ENCODE measurements around the gene PARVB.

The PARVB gene

GRCh38 chr22:44185237-44186120 lies 161.4 kb downstream of the PARVB start:
- H3K4me3 ChIP-seq (ENCODE audit: low read length), result no peak overlapping the region
- no peak for TF ChIP-seq ZNF274 (IDR thresholded peaks at IDR 0.05; ENCODE audit: low read depth, low read length)

GRCh38 chr22:44186121-44186510 lies 162.0 kb downstream of the PARVB start:
- no peak overlapping the region for H3K4me3 ChIP-seq (ENCODE audit: low read length)
- TF ChIP-seq ZNF274 (IDR thresholded peaks at IDR 0.05; ENCODE audit: low read depth, low read length), result no peak

GRCh38 chr22:44186737-44187136 lies 162.6 kb downstream of the PARVB start:
- TF ChIP-seq ZNF274 (IDR thresholded peaks at IDR 0.05; ENCODE audit: low read depth, low read length), result no peak
- no peak overlapping the region for H3K4me3 ChIP-seq (ENCODE audit: low read length)

GRCh38 chr22:44187652-44188230 lies 163.6 kb downstream of the PARVB start:
- no peak overlapping the region for H3K4me3 ChIP-seq (ENCODE audit: low read length)
- no peak for TF ChIP-seq ZNF274 (IDR thresholded peaks at IDR 0.05; ENCODE audit: low read depth, low read length)

GRCh38 chr22:44188316-44188715 lies 164.2 kb downstream of the PARVB start:
- no peak overlapping the region for H3K4me3 ChIP-seq (ENCODE audit: low read length)
- no peak for TF ChIP-seq ZNF274 (IDR thresholded peaks at IDR 0.05; ENCODE audit: low read depth, low read length)

- no peak overlapping the region for H3K4me3 ChIP-seq (ENCODE audit: low read length)
- TF ChIP-seq ZNF274 (IDR thresholded peaks at IDR 0.05; ENCODE audit: low read depth, low read length), result no peak
Observed at GRCh38 chr22:44188986-44189630, 165.0 kb downstream of the PARVB start.

- H3K4me3 ChIP-seq (ENCODE audit: low read length), result no peak overlapping the region
- TF ChIP-seq ZNF274 (IDR thresholded peaks at IDR 0.05; ENCODE audit: low read depth, low read length), result no peak
Observed at GRCh38 chr22:44190381-44190976, 166.4 kb downstream of the PARVB start.

GRCh38 chr22:44191036-44191454 lies 166.9 kb downstream of the PARVB start:
- TF ChIP-seq ZNF274 (IDR thresholded peaks at IDR 0.05; ENCODE audit: low read depth, low read length), result no peak
- H3K4me3 ChIP-seq (ENCODE audit: low read length), result no peak overlapping the region

- TF ChIP-seq ZNF274 (IDR thresholded peaks at IDR 0.05; ENCODE audit: low read depth, low read length), result no peak
- H3K4me3 ChIP-seq (ENCODE audit: low read length), result no peak overlapping the region
Observed at GRCh38 chr22:44192098-44192815, 168.2 kb downstream of the PARVB start.

- TF ChIP-seq ZNF274 (IDR thresholded peaks at IDR 0.05; ENCODE audit: low read depth, low read length), result no peak
- no peak overlapping the region for H3K4me3 ChIP-seq (ENCODE audit: low read length)
Observed at GRCh38 chr22:44192816-44193534, 168.9 kb downstream of the PARVB start.

- no peak for TF ChIP-seq ZNF274 (IDR thresholded peaks at IDR 0.05; ENCODE audit: low read depth, low read length)
- H3K4me3 ChIP-seq (ENCODE audit: low read length), result no peak overlapping the region
Observed at GRCh38 chr22:44193535-44193891, 169.4 kb downstream of the PARVB start.

GRCh38 chr22:44194569-44194968 lies 170.5 kb downstream of the PARVB start:
- no peak for TF ChIP-seq ZNF274 (IDR thresholded peaks at IDR 0.05; ENCODE audit: low read depth, low read length)
- H3K4me3 ChIP-seq (ENCODE audit: low read length), result no peak overlapping the region

GRCh38 chr22:44195189-44195871 lies 171.2 kb downstream of the PARVB start:
- H3K4me3 ChIP-seq (ENCODE audit: low read length), result no peak overlapping the region
- no peak for TF ChIP-seq ZNF274 (IDR thresholded peaks at IDR 0.05; ENCODE audit: low read depth, low read length)

All from GM08714 (cell line).